HepG2 (cell line): ENCODE measurements around the gene RANBP3. TPM values are rescaled to one million over a fixed set of nuclear protein-coding genes. Genes with fewer than 3 reads are reported as not detected.

Experiments used
- ARID2 ChIP-seq: sonication (generic); formaldehyde crosslinking; IDR thresholded peaks from 2 replicates; pipeline ENCODE4 v1.8.1; 2022; ENCODE audit warnings: mild to moderate bottlenecking, missing genetic modification reagents, borderline replicate concordance
- HDAC2 ChIP-seq: sonication (generic); formaldehyde crosslinking; IDR thresholded peaks from 2 replicates; pipeline ENCODE4 v1.4.0; 2020; ENCODE audit warnings: missing genetic modification reagents
- HMGA1 ChIP-seq: sonication (generic); formaldehyde crosslinking; conservative IDR thresholded peaks from 2 replicates; pipeline ENCODE4 v1.4.0; 2020; ENCODE audit warnings: missing genetic modification reagents
- IKZF4 ChIP-seq: sonication (generic); formaldehyde crosslinking; IDR thresholded peaks from 2 replicates; pipeline ENCODE4 v1.5.1; 2020; ENCODE audit warnings: borderline replicate concordance, mild to moderate bottlenecking, low read depth, missing genetic modification reagents; ENCODE audit errors: not compliant biosample characterization
- JDP2 ChIP-seq: sonication (generic); formaldehyde crosslinking; IDR thresholded peaks from 2 replicates; pipeline ENCODE4 v1.8.1; 2022; ENCODE audit warnings: missing genetic modification reagents, borderline replicate concordance
- JUN ChIP-seq: sonication (generic); formaldehyde crosslinking; IDR thresholded peaks from 2 replicates; pipeline ENCODE4 v1.4.0; 2020; ENCODE audit warnings: mild to moderate bottlenecking, missing genetic modification reagents
- MIER3 ChIP-seq: IDR thresholded peaks from 2 replicates; pipeline ENCODE4 v1.6.1; 2016; ENCODE audit warnings: missing compliant biosample characterization, borderline replicate concordance
- MZF1 ChIP-seq: sonication (generic); formaldehyde crosslinking; IDR thresholded peaks from 2 replicates; pipeline ENCODE4 v1.8.1; 2023; ENCODE audit warnings: mild to moderate bottlenecking, missing genetic modification reagents, borderline replicate concordance
- ZC3H4 ChIP-seq: sonication (generic); formaldehyde crosslinking; IDR thresholded peaks from 2 replicates; pipeline ENCODE4 v1.4.0; 2020; ENCODE audit warnings: missing genetic modification reagents, borderline replicate concordance
- ZNF333 ChIP-seq: sonication (generic); formaldehyde crosslinking; IDR thresholded peaks from 2 replicates; pipeline ENCODE4 v1.4.0; 2020; ENCODE audit warnings: mild to moderate bottlenecking, missing genetic modification reagents, borderline replicate concordance
- ZNF720 ChIP-seq: sonication (generic); formaldehyde crosslinking; IDR thresholded peaks from 2 replicates; pipeline ENCODE4 v1.4.0; 2020; ENCODE audit warnings: missing genetic modification reagents
- ZNF772 ChIP-seq: sonication (generic); formaldehyde crosslinking; IDR thresholded peaks from 2 replicates; pipeline ENCODE4 v1.5.0; 2020; ENCODE audit warnings: mild to moderate bottlenecking, missing genetic modification reagents
- polyA plus RNA-seq, 8 experiments: library from polyadenylated mRNA; depleted of rRNA in 3 of 8; stranded (reverse) in 7 of 8; unstranded in 1 of 8; fragments of >200 nt; fragmentation: Illumina TruSeq in 4 of 8; extraction: Trizol in 4 of 8; gene quantifications; 2 replicates each; pipeline versions ENCODE4 v1.2.1 to v1.2.3, GENCODE V29; 2011 to 2016; ENCODE audit warnings: low read depth in 4 of 8, missing spikeins in 1 of 8, mixed read lengths in 1 of 8; ENCODE audit not compliant: insufficient read depth in 1 of 8
- total RNA-seq, 5 experiments: library from RNA; depleted of rRNA; stranded (reverse); fragments of >200 nt; fragmentation: Illumina TruSeq; extraction: Trizol; gene quantifications; 2 replicates each; pipeline ENCODE4 v1.2.3, GENCODE V29; 2016; ENCODE audit warnings: low read depth in 1 of 5
- TF ChIP-seq, protein P1 (sequence below): IDR thresholded peaks from 2 replicates; pipeline ENCODE4 v1.6.1; 2016; ENCODE audit warnings: low read depth, missing genetic modification reagents, missing compliant biosample characterization
- TF ChIP-seq, protein P2 (sequence below): IDR thresholded peaks from 2 replicates; pipeline ENCODE4 v1.6.1; 2018; ENCODE audit warnings: missing genetic modification reagents, mild to moderate bottlenecking, missing compliant biosample characterization
- TF ChIP-seq, protein P3 (sequence below): sonication (generic); formaldehyde crosslinking; IDR thresholded peaks from 2 replicates; pipeline ENCODE4 v1.9.0; 2022; ENCODE audit warnings: missing genetic modification reagents, mild to moderate bottlenecking, borderline replicate concordance
- TF ChIP-seq, protein P4 (sequence below), 2 experiments: fragments of 450-650 bp in 1 of 2; sonication (generic) in 1 of 2; formaldehyde crosslinking; IDR thresholded peaks; 2 replicates each; pipeline versions ENCODE4 v1.5.0 to v1.8.0; 2020 to 2022; ENCODE audit warnings: mild to moderate bottlenecking in 1 of 2, missing genetic modification reagents in 1 of 2
- TF ChIP-seq, protein P5 (sequence below): sonication (generic); formaldehyde crosslinking; IDR thresholded peaks from 2 replicates; pipeline ENCODE4 v1.9.0; 2021; ENCODE audit warnings: missing genetic modification reagents, mild to moderate bottlenecking, borderline replicate concordance

RANBP3 gene
- total and polyA plus RNA-seq, 2 of the 13 experiments (the other 11 are each of a cell fraction or from before 2014, with no cell fraction given), result 39.5 to 149 TPM

DNA sequence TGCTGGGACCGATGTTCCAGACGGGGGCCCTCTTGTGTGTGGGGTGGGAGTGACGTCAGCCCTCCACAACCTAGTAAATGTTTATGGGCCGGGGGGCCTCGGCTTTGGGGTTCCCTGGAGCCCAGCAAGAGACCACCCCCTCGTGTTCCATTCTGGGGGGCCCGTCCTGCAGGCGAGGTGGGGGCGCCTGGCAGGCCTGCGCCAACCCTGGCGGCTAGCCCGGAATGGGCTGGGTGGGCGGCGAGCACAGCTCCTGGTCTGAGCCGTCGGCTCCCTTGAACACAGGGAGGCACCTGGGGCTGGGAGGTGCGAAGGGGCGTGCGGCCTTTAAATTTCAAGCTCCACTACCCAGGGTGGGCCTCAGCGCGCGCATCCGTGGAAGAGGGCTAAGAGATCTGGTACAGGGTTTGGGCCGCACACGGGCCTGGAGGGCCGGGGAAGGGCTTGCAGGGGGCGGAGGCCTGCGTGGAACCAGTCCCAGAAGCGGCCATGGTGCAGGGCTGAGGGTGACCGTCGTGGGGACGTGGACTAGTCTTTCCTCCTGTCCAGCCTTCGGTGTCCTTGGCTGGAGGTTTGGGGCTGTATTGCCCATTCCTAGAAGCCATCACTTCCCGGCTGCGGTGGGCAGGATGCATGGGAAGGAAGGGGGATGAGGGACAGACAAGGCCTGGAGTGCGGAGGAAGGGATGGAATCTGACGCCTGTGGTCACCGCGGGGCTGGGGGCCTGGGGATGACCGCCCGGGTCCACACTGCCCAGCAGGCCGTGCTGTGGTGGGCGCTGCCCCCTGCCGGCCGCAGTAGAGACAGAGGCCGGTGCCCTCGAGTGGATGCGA, 85.8 kb downstream of the RANBP3 start (continued):
- TF ChIP-seq, protein P1, sequence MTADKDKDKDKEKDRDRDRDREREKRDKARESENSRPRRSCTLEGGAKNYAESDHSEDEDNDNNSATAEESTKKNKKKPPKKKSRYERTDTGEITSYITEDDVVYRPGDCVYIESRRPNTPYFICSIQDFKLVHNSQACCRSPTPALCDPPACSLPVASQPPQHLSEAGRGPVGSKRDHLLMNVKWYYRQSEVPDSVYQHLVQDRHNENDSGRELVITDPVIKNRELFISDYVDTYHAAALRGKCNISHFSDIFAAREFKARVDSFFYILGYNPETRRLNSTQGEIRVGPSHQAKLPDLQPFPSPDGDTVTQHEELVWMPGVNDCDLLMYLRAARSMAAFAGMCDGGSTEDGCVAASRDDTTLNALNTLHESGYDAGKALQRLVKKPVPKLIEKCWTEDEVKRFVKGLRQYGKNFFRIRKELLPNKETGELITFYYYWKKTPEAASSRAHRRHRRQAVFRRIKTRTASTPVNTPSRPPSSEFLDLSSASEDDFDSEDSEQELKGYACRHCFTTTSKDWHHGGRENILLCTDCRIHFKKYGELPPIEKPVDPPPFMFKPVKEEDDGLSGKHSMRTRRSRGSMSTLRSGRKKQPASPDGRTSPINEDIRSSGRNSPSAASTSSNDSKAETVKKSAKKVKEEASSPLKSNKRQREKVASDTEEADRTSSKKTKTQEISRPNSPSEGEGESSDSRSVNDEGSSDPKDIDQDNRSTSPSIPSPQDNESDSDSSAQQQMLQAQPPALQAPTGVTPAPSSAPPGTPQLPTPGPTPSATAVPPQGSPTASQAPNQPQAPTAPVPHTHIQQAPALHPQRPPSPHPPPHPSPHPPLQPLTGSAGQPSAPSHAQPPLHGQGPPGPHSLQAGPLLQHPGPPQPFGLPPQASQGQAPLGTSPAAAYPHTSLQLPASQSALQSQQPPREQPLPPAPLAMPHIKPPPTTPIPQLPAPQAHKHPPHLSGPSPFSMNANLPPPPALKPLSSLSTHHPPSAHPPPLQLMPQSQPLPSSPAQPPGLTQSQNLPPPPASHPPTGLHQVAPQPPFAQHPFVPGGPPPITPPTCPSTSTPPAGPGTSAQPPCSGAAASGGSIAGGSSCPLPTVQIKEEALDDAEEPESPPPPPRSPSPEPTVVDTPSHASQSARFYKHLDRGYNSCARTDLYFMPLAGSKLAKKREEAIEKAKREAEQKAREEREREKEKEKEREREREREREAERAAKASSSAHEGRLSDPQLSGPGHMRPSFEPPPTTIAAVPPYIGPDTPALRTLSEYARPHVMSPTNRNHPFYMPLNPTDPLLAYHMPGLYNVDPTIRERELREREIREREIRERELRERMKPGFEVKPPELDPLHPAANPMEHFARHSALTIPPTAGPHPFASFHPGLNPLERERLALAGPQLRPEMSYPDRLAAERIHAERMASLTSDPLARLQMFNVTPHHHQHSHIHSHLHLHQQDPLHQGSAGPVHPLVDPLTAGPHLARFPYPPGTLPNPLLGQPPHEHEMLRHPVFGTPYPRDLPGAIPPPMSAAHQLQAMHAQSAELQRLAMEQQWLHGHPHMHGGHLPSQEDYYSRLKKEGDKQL (CRISPR knock-in tag), result no peak
- TF ChIP-seq HDAC2 (CRISPR knock-in tag) (peak; percentile 49; the same call in 1 of the 2 replicates), IKZF4 (CRISPR knock-in tag) (no peak), MZF1 (no peak), JUN (CRISPR knock-in tag) (0 out of 2 replicates have a peak, but pooled peaks have one; percentile 15), JDP2 (no peak), ARID2 (CRISPR knock-in tag) (no peak), ZNF720 (CRISPR knock-in tag) (no peak), ZNF333 (no peak), HMGA1 (no peak), MIER3 (CRISPR knock-in tag) (peak; percentile 55; the same call in 1 of the 2 replicates), ZNF772 (CRISPR knock-in tag) (no peak), ZC3H4 (peak; percentile 61)
- TF ChIP-seq, protein P2, sequence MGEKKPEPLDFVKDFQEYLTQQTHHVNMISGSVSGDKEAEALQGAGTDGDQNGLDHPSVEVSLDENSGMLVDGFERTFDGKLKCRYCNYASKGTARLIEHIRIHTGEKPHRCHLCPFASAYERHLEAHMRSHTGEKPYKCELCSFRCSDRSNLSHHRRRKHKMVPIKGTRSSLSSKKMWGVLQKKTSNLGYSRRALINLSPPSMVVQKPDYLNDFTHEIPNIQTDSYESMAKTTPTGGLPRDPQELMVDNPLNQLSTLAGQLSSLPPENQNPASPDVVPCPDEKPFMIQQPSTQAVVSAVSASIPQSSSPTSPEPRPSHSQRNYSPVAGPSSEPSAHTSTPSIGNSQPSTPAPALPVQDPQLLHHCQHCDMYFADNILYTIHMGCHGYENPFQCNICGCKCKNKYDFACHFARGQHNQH (CRISPR knock-in tag), result peak; percentile 60; the same call in 1 of the 2 replicates
- TF ChIP-seq, protein P3, sequence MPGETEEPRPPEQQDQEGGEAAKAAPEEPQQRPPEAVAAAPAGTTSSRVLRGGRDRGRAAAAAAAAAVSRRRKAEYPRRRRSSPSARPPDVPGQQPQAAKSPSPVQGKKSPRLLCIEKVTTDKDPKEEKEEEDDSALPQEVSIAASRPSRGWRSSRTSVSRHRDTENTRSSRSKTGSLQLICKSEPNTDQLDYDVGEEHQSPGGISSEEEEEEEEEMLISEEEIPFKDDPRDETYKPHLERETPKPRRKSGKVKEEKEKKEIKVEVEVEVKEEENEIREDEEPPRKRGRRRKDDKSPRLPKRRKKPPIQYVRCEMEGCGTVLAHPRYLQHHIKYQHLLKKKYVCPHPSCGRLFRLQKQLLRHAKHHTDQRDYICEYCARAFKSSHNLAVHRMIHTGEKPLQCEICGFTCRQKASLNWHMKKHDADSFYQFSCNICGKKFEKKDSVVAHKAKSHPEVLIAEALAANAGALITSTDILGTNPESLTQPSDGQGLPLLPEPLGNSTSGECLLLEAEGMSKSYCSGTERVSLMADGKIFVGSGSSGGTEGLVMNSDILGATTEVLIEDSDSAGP (CRISPR knock-in tag), result peak; percentile 89
- TF ChIP-seq, protein P4, sequence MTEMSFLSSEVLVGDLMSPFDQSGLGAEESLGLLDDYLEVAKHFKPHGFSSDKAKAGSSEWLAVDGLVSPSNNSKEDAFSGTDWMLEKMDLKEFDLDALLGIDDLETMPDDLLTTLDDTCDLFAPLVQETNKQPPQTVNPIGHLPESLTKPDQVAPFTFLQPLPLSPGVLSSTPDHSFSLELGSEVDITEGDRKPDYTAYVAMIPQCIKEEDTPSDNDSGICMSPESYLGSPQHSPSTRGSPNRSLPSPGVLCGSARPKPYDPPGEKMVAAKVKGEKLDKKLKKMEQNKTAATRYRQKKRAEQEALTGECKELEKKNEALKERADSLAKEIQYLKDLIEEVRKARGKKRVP (CRISPR knock-in tag; IDR thresholded peaks at IDR 0.05), result no peak
- TF ChIP-seq, protein P5, sequence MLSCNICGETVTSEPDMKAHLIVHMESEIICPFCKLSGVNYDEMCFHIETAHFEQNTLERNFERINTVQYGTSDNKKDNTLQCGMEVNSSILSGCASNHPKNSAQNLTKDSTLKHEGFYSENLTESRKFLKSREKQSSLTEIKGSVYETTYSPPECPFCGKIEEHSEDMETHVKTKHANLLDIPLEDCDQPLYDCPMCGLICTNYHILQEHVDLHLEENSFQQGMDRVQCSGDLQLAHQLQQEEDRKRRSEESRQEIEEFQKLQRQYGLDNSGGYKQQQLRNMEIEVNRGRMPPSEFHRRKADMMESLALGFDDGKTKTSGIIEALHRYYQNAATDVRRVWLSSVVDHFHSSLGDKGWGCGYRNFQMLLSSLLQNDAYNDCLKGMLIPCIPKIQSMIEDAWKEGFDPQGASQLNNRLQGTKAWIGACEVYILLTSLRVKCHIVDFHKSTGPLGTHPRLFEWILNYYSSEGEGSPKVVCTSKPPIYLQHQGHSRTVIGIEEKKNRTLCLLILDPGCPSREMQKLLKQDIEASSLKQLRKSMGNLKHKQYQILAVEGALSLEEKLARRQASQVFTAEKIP (CRISPR knock-in tag), result no peak
